NCI-H1417 treated with DMSO at 0.1 percent for 48 hours (cell line): Measurements from ENCODE around the gene PLEKHA5.
"Not testable (repeated sequence)": the region's sequence is repeated elsewhere in the genome, so short reads cannot be mapped to it uniquely, and the experiment has no call there.

Source experiments
- DNase-seq: peaks from one replicate; lab custom pipeline; 2025; lab: John Stamatoyannopoulos, UW

PLEKHA5 gene

GRCh38 chr12:19201661-19202060 is 72.1 kb downstream of the PLEKHA5 start:
- DNase-seq = no peak

DNA sequence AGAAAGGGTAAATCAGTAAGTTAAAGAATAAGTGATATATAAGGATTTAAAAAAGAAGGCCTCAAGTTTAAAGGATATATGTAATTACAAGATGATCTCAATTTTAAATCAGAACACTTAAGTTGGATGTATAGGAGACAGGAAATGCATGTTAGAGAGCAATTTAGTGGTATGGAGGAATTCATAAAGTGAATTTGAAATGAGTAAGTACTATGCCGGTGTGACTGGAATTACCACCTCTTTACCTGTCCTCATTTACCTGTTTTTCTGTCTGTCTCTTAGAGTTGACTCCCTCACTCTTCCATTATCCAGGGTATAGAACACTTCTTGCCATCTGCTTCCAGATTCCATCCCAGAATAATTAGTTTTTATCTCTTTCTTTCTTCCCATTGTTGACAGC is 73.5 kb downstream of the PLEKHA5 start:
- DNase-seq = no peak

- no peak for DNase-seq
Measured at GRCh38 chr12:19203539-19204506, 74.3 kb downstream of the PLEKHA5 start.

DNA sequence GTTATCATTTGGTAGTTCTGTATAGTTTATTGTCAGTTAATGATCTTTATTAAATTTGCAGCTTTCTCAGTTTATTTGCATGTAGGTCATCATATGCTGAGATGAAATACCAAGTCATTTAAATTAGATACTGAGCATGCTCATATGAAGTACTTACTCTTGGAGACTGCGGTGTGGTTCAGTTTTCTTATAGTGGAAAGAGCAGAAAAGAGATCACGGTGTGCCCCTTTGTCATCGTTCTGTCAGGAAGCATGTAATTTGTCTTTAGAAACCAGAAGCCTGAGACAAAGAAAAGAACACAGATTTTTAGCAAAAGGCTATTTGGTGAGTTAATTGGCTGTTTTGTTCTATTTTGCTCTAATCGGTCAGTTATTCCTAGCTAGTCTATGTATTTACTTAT is 75.6 kb downstream of the PLEKHA5 start:
- peak; percentile 44 for DNase-seq

DNA sequence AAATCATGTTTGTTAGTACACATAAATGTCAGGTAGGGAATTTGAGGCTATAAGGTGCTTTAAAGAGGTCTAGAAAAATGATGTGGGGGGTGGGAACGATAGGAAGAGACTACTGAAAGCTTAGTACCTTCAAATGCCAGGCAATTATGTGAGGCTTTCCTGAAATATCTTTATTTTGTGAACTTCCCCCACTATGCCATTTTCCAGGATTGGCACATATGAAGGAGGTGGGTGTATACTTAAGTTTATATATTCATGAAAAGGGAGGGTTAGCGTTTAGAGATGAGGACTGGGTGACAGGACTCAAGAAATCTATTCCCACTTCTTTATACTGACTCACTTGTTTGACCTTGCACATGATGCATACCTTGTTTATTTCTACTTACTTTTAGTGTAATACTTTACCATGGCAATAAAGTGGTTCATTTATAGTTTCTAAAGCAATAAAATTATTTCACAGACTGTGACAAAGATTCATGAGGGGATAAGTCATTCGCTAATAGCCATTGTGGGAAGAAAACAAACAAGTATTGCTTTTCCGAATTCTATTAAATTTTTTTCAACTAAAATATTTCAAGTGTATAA is 77.1 kb downstream of the PLEKHA5 start:
- DNase-seq = no peak

DNA sequence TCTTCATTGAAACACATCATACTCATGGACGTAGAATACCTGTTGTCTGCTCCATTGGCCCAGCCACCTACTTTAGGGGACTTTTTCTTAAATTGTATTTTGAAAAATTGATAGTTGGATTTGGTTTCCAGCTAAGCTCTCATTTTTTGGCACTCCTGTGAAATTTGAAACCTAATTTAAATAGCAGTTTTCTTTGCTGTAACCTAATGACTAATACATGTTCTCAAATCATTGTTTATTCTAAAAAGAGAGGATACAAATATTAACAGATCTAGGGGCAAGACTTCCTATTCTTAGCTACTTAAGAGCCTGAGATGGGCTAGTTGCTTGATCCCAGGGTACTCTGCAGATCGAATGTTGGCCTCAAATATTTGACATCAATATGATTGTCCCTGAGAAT is 78.9 kb downstream of the PLEKHA5 start:
- DNase-seq = no peak

- no peak for DNase-seq
Measured at GRCh38 chr12:19209661-19210060, 80.1 kb downstream of the PLEKHA5 start.

- no peak for DNase-seq
Measured at GRCh38 chr12:19211802-19212201, 82.3 kb downstream of the PLEKHA5 start.

GRCh38 chr12:19212245-19212644 is 82.7 kb downstream of the PLEKHA5 start:
- no peak for DNase-seq

DNA sequence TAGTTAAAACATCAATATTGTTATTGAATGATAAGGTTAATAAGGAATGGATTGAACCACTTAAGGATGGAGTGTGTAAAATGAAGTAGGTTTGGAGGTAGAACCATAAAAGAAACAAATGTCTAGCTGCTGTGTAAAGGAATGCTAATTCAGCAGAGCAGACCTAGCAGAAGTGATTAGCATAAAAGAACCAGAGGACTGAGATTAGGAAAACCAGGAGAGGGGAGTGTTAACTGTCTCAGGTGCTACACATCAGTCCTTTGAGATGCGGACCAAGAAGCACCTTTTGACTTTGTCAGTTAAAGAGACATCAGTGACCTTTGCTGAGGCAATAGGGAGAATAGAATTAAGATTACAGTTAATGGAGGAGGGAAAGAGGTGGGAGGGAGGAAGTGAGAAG is 84.5 kb downstream of the PLEKHA5 start:
- no peak for DNase-seq

DNA sequence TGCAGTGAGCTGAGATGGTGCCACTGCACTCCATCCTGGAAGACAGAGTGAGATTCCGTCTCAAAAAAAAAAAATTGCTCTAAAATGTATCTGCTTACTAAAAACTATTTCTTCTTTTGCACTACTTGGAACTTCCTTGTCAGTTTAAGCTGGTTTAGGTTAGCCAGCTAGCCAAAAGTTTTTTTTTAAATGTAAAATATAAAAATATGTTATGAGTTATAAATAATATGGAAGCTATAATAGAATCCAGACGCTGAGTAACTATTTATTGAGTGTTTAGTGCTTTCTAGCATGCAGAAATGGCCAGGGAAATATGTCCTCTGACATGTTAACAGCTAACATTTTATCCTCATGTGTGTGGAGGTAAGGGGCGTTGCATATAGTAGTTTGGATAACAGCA is 85.6 kb downstream of the PLEKHA5 start:
- DNase-seq = no peak

- no peak for DNase-seq
Measured at GRCh38 chr12:19217446-19217845, 87.9 kb downstream of the PLEKHA5 start.

DNA sequence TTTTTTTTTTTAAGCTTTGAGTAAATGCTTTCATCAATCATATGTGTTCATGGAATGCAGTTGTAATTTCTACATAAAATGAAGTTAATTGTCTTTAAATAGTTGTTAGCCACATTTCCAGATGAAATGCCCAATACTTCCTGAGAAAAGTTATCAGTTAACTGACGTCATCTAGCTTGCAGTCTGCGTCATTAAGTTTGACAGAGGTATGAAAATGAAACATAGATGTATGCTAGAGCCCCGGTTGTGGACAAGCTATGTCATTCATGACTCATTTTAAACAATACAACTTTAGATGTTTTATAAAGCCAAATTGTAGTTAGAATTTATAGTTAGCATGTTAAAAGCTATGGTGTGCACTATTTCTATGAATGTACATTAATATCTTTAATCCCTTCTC is 90.7 kb downstream of the PLEKHA5 start:
- DNase-seq = no peak

DNA sequence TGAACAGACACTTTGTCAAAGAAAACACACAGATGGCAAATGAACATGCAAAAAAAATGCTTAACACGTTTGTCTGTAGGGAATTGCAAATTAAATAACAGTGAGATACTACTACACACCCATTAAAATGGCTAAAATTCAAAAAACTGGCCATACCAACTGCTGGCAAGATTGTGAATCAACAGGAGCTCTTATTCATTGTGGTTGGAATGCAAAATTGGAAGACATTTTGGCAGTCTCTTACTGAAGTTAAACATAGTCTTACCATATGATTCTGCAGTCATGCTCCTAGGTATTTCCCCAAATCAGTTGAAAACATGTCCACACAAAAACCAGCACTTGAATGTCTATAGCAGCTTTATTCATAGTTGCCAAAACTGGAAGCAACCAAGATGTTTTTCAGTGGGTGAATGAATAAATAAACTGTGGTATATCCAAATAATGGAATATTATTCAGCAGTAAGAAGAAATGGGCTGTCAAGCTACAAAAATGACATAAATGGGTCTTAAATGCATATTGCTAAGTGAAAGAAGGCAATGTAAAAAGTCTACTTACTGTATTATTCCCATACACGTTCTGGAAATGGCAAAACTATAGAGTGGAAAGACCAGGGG is 91.4 kb downstream of the PLEKHA5 start:
- DNase-seq = no peak

GRCh38 chr12:19222558-19222957 is 93.0 kb downstream of the PLEKHA5 start:
- DNase-seq = no peak

- DNase-seq = peak; percentile 39
Measured at GRCh38 chr12:19223018-19223417, 93.5 kb downstream of the PLEKHA5 start.

GRCh38 chr12:19223695-19224094 is 94.2 kb downstream of the PLEKHA5 start:
- no peak for DNase-seq

- no peak for DNase-seq
Measured at GRCh38 chr12:19224746-19225145, 95.2 kb downstream of the PLEKHA5 start.

- no peak for DNase-seq
Measured at GRCh38 chr12:19227190-19227879, 97.8 kb downstream of the PLEKHA5 start.

- DNase-seq = no peak
Measured at GRCh38 chr12:19227880-19228210, 98.3 kb downstream of the PLEKHA5 start.

DNA sequence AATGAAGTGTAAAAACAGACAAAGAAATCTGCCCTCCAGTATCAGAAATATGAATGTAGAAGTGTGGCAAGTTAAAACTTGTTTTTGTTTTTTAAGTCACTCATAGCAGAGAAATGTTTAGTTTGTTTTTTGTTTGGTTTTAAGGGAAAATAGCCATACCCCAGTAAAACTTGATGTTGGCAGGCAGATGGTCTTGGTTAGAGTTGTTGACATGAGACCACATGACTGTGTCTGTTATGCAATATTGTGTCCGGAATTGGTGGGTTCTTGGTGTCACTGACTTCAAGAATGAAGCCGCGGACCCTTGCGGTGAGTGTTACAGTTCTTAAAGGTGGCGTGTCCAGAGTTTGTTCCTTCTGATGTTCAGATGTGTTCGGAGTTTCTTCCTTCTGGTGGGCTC is 99.5 kb downstream of the PLEKHA5 start:
- not testable (repeated sequence) for DNase-seq

DNA sequence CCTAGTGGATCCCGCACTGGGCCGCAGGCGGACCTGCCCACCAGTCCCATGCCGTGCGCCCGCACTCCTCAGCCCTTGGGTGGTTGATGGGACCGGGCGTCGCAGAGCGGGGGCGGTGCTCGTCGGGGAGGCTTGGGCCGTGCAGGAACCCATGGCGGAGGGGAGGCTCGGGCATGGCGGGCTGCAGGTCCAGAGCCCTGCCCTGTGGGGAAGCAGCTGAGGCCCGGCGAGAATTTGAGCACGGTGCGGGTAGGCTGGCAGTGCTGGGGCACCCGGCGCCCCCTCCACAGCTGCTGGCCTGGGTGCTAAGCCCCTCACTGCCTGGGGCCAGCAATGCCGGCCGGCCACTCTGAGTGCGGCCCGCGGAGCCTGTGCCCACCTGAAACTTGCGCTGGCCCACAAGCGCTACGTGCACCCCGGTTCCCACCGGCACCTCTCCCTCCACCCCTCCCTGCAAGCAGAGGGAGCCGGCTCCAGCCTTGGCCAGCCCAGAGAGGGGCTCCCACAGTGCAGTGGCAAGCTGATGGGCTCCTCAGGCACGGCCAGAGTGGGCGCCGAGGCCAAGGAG is 100.8 kb downstream of the PLEKHA5 start:
- DNase-seq = no peak
